GM19463 (cell line): ENCODE results near the gene TSPO.

ENCODE experiments used
- ATAC-seq: cut with Tn5 transposase; IDR thresholded peaks from one replicate; pipeline ENCODE4 v1.9.1; 2021; ENCODE audit warnings: mild to moderate bottlenecking, moderate library complexity; ENCODE audit not compliant: unreplicated experiment

The TSPO gene

DNA sequence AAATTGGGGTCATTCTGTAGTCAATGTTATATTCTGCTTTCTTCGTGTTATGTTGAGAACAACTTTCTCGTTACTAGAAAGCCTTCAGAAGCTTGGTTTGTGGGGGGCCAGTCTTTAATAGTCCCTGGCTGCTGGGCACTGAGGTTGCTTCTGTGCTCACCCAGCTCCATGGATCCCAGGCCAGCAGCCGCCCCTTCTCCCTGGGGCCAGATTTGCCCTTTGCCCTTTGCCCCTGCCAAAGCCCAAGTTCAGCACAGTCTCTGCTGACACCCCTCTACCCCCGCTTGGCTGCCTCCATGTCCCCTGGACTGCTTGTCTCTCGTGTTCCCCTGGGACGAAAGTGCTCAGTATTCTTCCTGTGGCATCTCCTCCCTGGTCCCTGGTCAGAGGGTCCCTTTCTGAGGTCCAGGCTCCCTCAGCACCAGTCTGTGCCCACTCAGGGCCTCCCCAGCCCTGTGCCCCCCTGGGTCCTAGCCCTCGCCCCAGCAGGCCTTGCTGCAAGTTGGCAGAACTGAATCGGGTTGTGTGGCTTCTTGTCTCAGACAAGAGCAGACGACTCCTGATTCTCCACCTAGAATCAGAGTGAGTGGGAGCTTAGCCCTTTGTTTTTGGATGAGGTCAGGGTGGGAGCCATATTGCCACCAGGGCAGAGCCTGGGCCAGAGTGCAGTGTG lies 6.7 kb downstream of the TSPO start:
- no peak for ATAC-seq

DNA sequence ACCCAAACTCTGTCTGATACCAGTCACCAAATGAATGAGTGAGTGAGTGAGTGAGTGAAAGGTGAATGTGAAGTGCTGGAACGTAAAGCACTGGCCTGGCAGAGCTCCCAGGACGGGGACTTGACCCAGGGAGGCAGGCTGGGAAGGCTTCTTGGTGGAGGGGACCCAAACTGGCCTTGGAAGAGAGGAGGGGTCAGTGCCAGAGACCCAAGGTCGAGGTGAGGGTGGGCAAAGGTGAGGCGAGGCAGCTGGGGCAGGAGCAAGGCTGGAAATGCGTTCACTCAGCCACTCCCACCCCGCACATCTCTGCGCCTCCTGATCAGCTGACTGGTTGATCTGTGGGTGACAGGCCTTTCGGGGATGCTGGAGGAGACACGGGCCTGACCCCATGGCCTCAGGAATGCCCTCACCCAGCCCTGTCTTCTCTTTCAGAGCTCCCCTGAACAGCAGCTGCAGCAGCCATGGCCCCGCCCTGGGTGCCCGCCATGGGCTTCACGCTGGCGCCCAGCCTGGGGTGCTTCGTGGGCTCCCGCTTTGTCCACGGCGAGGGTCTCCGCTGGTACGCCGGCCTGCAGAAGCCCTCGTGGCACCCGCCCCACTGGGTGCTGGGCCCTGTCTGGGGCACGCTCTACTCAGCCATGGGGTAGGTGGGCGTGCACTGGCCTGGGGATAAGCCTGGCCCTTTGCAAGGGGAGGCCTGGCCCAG lies 7.6 kb downstream of the TSPO start:
- ATAC-seq, result no peak

DNA sequence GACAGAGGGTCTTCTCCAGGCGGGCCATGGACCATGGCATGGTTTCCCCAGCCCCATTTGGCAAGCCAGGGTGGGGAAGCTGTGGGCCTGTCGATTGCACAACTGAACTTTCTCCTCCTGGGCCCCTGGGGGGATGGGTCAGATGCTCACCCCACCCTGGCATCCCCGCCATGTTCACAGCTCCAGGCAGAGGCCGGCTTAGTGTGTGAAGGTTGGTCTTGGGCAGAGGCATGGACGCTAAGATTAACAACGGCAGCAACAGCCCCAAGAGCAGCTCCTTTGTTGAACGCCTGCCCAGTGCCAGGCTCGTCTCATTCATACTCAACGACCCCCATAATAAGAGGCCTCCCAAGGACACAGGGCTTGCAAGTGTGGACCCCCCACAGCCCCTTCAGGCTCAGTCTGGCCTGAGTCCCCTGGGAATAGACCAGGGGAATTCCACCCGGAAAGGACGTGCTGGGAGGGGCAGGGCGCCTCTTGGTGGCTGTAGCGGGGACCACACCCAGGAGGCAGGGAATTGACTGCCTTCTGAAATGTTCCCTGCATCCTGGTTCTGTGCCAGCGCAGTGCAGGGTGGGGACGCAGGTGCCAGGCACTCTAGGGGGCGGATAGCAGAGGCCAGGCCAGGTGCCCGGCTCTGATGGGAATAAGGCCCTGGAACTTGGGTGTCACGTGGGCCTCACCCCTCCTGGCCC lies 8.3 kb downstream of the TSPO start:
- ATAC-seq, result no peak

DNA sequence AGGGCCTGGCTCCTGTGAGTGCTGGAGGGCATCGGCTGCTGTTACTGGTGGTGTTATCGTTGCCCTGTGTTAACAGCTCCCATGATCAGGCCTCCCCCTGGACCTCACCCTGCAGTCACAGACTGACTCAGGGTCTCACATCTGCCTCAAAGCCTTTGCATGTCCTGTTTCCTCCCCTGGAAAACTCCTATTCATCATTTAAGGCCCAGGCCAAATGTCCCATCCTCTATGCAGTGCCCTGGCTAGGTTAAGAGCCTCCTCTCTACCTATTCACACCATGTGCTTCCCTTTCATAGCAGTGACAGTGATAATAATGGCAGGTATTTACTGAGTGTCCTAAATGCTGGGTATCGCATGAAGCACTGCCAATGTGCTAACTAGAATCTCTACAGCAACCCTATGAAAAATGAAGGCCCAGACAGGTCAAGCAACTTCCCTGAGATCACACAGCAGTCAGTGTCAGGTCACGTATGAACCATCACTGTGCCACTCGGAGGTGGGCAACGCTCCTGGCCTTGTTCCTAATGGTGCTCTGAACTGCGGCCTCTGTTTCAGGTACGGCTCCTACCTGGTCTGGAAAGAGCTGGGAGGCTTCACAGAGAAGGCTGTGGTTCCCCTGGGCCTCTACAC lies 9.3 kb downstream of the TSPO start:
- ATAC-seq, result no peak

DNA sequence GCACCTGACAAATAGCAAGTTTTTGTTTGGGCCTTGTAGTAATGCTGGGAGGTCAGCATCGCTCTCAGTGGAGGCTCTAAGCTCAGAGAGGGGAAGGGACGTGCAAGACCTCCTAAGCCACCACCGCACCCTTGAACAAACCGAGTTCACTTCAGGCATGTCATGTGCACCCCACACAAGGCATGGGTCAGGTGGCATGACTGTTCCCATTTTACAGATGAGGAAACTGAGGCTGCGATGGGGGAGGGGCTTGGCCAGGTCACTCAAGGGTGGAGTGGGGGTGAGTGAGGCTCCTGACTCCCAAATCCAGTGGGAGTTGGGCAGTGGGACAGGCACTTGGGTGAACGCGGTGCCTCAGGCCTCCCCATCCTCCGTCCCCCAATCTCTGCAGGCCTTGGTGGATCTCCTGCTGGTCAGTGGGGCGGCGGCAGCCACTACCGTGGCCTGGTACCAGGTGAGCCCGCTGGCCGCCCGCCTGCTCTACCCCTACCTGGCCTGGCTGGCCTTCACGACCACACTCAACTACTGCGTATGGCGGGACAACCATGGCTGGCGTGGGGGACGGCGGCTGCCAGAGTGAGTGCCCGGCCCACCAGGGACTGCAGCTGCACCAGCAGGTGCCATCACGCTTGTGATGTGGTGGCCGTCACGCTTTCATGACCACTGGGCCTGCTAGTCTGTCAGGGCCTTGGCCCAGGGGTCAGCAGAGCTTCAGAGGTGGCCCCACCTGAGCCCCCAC lies 11.2 kb downstream of the TSPO start:
- no peak for ATAC-seq

DNA sequence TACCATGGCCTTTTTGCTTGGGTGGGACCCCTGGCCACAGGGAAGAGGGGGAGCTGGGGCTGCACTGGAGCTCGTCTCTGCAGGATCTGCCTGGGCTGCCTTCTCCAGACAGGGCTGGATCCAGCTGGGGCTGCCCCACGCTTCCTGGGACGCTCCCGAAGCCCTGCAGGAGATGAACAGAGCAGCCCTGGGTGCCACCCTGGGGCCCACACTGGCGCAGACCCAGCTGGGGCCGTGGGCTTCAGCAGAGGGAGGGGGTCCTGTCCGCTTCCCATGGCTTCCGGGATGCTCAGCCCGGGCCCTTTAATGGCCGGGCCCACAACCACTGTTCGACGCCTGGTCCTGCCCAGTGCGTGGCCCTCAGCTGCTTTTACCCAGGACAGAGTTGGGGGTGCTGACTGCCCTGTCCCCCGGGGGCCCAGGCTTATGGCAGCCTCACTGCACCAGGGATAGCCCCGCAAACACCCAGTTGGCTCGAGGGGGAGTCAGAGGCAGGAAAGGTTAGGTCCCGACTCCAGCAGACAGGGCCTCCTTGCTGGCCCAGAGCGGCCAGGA lies 12.0 kb downstream of the TSPO start:
- no peak for ATAC-seq

DNA sequence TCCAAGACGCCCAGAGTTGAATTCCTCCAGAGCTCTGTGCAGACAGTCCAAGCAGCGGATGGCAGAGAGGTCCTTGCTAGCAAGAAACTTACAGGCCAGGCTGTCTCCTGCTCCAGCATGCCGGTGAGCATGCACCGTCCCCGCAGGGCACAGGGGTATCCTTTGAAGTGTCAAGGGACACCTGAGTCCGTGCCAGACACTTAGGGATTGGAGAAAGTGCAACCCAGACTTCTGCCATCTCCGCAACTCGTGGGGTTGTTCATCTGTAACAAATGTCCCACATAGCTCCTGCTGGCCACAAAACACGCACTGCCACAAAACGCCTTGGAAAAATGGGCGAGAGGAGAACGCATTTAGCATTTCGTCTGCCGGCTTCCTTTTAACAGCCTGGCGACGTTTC lies 13.3 kb downstream of the TSPO start:
- no peak for ATAC-seq

DNA sequence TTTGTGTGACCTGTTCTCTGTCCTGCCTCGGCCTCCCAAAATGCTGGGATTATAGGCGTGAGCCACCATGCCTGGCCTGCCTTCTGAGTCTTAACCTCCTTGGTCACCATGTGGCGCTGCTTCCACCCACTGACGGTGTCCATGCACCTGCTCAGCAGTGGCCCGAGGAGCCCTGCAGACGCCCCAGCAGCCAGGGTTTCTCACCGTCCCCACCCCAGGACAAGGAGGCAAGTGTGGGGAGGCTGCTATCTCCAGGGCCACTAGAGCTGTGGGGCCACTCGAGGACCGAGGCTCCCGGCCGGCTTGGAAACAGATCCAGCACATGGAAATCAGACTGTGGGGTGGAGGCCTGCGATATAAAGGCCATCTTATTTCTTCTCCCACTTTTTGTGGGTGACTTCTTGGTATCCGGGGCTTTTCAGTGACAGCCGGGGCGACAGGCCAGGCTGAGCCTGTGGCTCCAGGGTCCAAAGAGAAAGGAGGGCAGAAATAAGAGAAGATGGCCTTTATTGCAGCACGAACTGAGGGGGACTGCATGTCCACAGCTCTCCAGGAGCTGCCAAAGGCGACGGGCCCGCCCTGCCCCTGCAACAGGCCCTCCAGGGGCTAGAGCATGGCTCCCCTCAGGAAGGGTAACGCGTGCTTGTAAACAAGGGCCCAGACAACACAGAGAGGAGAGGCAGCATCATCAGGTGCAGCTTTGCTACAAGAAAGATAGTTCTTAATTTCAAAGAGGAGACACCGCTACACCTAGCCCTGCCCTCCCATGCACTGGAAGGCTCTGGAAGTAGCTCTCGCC lies 15.0 kb downstream of the TSPO start:
- ATAC-seq, result no peak

DNA sequence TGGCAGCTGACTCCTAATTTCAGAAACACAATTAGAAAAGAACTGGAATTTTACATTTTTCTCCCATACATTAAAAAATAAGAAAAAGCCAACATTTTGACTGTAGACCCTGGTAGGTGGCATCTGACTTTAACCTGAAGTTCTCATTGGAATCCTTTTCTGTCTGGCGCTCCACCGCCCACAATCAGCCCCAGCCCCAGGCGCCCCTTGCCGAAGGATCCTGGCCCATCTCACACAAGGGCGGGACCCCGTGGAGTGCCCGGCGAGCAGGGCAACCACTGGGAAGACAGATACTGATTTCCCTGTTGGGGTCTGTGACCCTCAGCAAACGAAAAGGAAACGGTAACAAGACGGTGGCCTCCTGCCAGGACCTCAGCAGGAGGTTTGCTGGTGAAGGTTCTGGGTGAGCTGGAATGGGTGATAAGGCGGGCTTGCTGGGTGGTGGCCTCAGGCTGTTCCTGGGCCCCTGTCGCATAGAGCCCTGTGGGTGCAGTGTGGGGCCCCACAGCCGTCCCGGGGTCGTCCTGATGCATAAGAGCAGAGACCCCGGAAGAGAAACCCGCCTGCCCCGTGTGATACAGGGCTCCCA lies 15.7 kb downstream of the TSPO start:
- ATAC-seq, result no peak

DNA sequence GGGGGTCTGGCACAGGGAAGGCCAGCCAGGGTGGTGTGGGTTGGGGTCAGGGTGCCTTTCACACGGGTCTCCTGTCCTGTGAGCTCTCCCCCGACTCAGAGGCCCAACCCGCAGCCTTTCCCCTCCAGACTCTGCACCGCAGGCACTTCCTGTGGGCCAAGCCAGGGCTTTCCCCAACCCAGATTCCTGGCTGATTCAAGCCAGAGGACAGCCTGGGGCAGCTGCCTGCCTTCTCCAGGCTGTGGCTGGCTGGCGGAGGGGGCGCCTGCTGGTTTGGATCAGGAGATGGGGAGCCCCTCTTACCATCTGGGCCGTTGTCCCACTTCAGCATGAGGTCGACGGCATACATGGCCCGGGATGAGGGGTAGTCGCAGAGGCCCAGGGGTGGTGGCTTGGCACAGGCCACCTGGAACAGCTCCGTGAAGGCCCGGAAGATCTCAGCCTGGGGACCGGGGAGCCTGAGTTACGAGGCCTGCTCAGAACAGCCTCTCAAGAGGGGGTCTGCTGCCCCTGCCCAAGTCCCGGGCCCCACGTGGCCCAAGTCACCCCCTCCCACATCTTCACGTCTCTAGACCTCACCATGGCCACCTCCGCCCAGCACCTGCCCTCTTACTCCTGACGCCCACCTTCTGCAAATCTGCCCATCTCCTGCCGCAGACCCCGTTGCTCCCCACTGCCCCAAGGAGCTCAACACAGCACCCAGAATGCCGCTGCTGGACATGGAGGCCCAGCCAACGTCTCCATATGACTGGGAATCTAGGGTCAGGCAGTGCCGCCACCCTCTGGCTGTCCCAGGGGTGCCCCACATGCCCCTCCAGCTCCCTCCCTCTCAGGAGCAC lies 17.3 kb downstream of the TSPO start:
- no peak for ATAC-seq

DNA sequence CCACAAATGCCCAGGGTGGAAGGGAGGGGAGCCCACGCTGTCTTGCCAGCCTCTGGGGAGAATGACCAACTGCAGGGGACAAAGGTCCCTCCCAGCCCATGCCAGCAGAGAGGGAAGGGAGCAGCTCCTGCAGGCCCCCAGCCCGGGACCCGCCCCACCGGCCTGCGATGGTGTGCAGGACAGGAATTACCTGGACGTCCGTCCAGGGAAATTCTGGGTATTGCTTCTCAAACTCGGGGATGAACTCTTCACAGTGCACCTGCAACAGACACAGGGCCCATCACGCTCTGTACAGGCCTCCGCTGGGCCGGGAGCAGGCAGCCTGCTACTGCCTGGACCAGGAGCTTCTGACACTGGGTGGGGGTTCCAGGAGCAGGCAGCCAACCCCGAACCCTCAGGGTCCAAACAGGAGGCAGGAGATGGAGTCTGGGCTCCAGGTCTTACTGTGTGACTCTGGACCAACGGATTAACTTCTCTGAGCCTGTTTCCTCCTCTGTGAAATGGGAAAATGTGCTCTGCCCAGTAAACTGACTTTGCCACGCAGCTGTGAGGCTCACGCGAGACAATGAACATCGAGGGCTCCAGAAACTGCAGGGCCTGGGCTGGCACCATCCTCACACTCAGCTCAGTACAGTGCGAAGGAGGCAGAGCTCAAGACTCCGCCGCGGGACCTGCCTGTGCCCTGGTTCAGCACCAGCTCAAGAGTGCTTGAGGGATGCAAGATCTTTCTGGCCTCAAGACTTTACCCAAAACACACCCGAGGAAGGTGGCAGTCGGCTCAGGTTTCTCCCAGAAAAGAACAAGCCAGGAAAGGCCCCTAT lies 18.2 kb downstream of the TSPO start:
- ATAC-seq, result no peak

DNA sequence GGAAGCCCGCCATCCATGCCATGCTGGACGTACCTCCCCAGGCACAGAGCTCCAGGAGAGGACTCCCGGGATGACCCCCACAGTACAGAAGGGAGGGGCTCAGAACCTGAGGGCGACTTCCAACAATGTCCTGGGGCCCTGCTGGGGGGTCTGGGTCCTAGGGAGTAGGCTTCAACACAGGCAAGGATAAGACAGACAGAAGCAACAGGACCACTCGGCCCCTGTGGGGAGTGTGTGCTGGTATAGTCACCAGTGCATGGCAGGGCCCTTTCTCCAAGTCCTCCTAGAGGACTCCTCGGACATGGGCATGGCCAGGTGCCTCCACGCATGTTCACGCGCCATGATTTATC lies 18.7 kb downstream of the TSPO start:
- no peak for ATAC-seq

DNA sequence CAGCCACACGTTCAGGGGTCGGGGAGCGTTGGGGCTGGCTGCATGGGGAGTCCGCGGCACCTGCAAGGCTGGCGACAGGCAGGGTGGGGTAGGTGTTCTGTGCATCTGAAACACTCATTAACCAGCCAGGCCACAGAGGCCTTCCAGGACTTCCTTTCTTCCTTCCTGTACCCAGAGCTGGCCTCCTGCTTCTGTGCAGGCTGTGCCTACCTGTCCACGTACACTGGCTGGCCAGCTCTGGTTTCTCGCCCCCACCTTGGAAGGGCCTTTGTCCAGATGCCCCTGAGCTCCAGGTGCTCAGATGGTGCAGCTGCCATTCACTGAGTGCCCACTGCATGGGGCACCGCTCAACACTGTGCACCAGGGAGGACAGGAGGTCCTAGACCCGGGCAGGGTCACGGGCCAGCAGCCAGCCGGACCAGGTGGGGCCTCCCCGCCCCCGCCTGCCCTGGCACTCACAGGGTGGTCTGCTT lies 19.7 kb downstream of the TSPO start:
- no peak for ATAC-seq

DNA sequence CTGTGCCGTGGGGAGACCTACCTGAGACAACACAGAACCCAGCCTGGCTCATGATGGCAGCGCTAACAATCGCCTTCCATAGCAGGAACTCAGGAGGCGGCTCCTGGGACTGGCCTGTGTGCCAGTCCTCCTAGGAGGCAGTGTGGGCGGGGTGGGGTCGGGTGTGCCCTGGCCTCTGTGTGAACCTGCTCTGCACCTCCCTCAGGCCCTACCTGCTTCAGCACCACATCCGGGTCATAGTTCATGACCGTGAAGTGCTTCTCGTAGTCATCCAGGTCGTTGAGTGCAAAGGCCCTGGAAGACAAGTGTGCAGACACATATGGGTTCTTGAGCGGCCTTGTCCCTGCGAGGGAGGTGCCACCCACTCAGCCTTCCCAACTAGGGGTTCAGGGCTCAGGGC lies 20.2 kb downstream of the TSPO start:
- no peak for ATAC-seq

DNA sequence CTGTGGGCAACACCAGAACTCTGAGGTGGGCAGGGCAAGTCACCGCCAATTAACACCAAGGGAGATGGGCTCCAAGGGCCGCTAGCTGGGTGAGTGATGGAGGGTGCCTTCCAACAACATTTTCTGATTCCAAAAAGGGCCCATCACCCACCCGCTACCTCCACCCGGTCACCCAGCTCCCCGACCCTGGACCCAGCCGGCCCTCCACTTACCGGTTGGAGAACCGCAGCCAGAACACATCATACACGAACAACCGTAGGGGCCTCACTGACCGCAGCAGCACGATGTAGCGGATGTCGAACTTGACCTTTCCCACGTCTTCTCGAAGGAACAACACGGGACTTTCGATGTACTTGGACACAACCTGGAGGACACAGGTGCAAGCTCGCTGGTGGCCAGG lies 20.8 kb downstream of the TSPO start:
- ATAC-seq, result no peak

DNA sequence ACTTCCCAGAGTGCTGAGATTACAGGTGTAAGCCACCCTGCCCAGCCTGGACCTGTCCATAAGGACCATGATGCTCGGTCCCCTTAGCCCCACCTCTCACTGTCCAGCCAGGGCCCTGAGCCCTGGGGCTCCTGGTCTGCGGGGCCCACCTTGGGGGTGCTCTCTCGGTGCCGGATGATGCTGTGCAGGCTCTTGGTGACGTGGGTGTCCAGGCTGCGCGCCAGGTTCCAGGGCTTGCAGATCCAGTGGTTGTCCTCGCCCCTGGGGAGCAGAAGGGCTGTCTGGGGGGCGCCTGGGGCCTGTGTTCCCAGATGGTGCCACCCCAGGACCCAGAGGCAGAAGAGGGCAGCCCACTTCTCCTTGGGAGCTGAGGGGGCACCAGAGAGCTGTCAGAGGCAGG lies 22.2 kb downstream of the TSPO start:
- ATAC-seq, result no peak

DNA sequence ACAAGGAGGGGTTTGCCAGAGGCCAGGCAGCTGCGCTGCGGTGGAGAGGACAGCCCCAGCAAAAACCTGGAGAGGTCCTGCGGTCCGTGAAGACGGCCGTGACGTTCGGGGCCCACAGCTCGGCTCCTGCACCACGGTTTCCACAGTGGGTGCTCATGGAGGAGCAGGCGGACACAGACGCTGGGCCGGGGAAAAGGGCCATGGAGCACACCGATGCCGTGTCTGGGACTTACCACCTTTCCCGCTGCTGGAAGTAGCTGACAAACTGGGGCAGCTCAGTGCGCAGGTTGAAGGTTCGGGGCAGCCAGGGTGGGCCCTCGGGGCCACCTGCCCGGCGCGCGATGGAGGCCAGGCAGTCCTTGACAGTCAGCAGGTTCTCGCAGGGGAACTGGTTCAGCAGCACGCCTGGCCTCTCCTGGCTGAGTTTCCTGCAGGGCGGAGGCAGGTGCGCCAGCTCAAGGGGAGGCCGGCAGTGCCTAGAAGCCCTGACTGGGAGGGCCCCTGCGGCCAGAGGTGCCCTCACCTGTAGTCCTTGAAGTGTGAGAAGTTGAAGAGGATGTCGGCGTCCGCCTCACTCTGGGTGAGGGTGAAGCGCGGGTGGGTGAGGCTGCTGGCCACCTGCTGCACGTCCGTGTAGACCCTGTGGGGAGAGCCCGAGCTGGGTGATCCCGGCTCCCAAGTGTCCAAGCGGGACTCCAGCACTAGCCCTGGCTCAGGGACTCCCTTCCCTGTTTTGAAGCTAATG lies 22.8 kb downstream of the TSPO start:
- no peak for ATAC-seq
